A549 (cell line): ENCODE results near the gene CHRD. TPM values are rescaled to one million over a fixed set of nuclear protein-coding genes. Genes with fewer than 3 reads are reported as not detected.

Experiments
- ATAC-seq, 2 experiments: fragments of 200-7000 bp in 1 of 2; fragments of >200 bp in 1 of 2; cut with Nextera tagmentation in 1 of 2; cut with Tn5 transposase in 1 of 2; 3 replicates each; pipeline versions ENCODE4 v1.8.0 to v1.9.1; 2018 to 2020; ENCODE audit warnings: mild to moderate bottlenecking in 1 of 2, moderate library complexity in 1 of 2
- CTCF ChIA-PET: fragments of 300-600 bp; sonication (Branson Sonifier 250); formaldehyde crosslinking; extraction: SDS; loops from one replicate; lab custom pipeline; 2021; ENCODE audit warnings: antibody characterized with exemption, inconsistent platforms; lab: Yijun Ruan, JAX
- POLR2A ChIA-PET: fragments of 350-600 bp; formaldehyde crosslinking; extraction: SDS; loops from one replicate; lab custom pipeline; 2021; ENCODE audit warnings: antibody characterized with exemption, inconsistent platforms; lab: Yijun Ruan, JAX
- DNase-seq, 2 experiments: peaks; one replicate each; pipeline versions ENCODE4 v3.0.0 to v3.0.0-alpha.2; 2011 to 2016; ENCODE audit warnings: low read depth in 1 of 2, low spot score in 1 of 2
- FAIRE-seq: peaks from 2 replicates; lab custom pipeline; 2011; peaks lifted over from hg19 to GRCh38; lab: Jason Lieb, UNC
- H3K27ac ChIP-seq, 2 experiments: fragments of >200 bp; sonication (Bioruptor Twin); formaldehyde crosslinking; 3 replicates each; pipeline ENCODE4 v1.5.1; 2016 to 2017
- H3K4me1 ChIP-seq: fragments of >200 bp; sonication (Bioruptor Twin); formaldehyde crosslinking; 3 replicates; pipeline ENCODE4 v1.6.1; 2016
- H3K4me2 ChIP-seq: fragments of >200 bp; sonication (Bioruptor Twin); formaldehyde crosslinking; 3 replicates; pipeline ENCODE4 v1.6.1; 2016
- H3K4me3 ChIP-seq: fragments of >200 bp; sonication (Bioruptor Twin); formaldehyde crosslinking; 3 replicates; pipeline ENCODE4 v1.5.1; 2016
- H3K9me3 ChIP-seq: fragments of >200 bp; sonication (Bioruptor Twin); formaldehyde crosslinking; 3 replicates; pipeline ENCODE4 v1.6.1; 2016
- CBX2 ChIP-seq: fragments of 200-600 bp; sonication (generic); IDR thresholded peaks from 2 replicates; pipeline ENCODE4 v1.6.1; 2016; ENCODE audit warnings: low read depth, mild to moderate bottlenecking, borderline replicate concordance
- CEBPB ChIP-seq, 2 experiments: fragments of >200 bp in 1 of 2; sonication (Bioruptor Twin) in 1 of 2; formaldehyde crosslinking in 1 of 2; IDR thresholded peaks; 2 replicates each; pipeline ENCODE4 v1.6.1; 2012 to 2016
- CHD2 ChIP-seq: fragments of 150-350 bp; IDR thresholded peaks from 2 replicates; pipeline ENCODE4 v1.6.1; 2014; ENCODE audit warnings: low read length; ENCODE audit not compliant: partially characterized antibody
- E2F6 ChIP-seq: IDR thresholded peaks from 2 replicates; pipeline ENCODE4 v1.6.1; 2012; ENCODE audit warnings: low read depth, borderline replicate concordance
- EHF ChIP-seq: fragments of 250-450 bp; sonication (Bioruptor Pico); IDR thresholded peaks from 2 replicates; pipeline ENCODE4 v1.5.0; 2020; ENCODE audit warnings: mild to moderate bottlenecking
- EHMT2 ChIP-seq: fragments of 200-600 bp; sonication (generic); IDR thresholded peaks from 2 replicates; pipeline ENCODE4 v1.6.1; 2016; ENCODE audit warnings: antibody characterized with exemption, low read depth, mild to moderate bottlenecking, moderate library complexity
- ELK1 ChIP-seq: fragments of 150-350 bp; IDR thresholded peaks from 2 replicates; pipeline ENCODE4 v1.6.1; 2014; ENCODE audit warnings: low read depth, mild to moderate bottlenecking, low read length
- ESRRA ChIP-seq: fragments of 150-350 bp; IDR thresholded peaks from 2 replicates; pipeline ENCODE4 v1.6.1; 2014; ENCODE audit warnings: mild to moderate bottlenecking, low read length, borderline replicate concordance
- GATA3 ChIP-seq: IDR thresholded peaks from 2 replicates; pipeline ENCODE4 v1.6.1; 2012; ENCODE audit warnings: borderline replicate concordance
- HEYL ChIP-seq: fragments of 250-450 bp; sonication (Bioruptor Pico); IDR thresholded peaks from 2 replicates; pipeline ENCODE4 v1.8.0; 2021; ENCODE audit warnings: mild to moderate bottlenecking, moderate library complexity
- HOXA7 ChIP-seq: fragments of 250-450 bp; sonication (Bioruptor Pico); IDR thresholded peaks from 2 replicates; pipeline ENCODE4 v1.5.0; 2020; ENCODE audit warnings: mild to moderate bottlenecking, moderate library complexity
- JUN ChIP-seq, 2 experiments: fragments of >200 bp; sonication (Bioruptor Twin); formaldehyde crosslinking; IDR thresholded peaks; 2 replicates in 1 of 2; 3 replicates in 1 of 2; pipeline ENCODE4 v1.6.1; 2016 to 2017
- JUNB ChIP-seq: fragments of >200 bp; sonication (Bioruptor Twin); formaldehyde crosslinking; IDR thresholded peaks from 2 replicates; pipeline ENCODE4 v1.6.1; 2016
- MAFK ChIP-seq: fragments of 450-650 bp; IDR thresholded peaks from 2 replicates; pipeline ENCODE4 v1.6.1; 2014; ENCODE audit not compliant: partially characterized antibody
- MYC ChIP-seq: IDR thresholded peaks from 2 replicates; pipeline ENCODE4 v1.6.1; 2012; ENCODE audit warnings: mild to moderate bottlenecking, inconsistent platforms, low read length, improper control_type of control experiment, borderline replicate concordance
- NFE2L2 ChIP-seq: fragments of 150-350 bp; conservative IDR thresholded peaks from 2 replicates; pipeline ENCODE4 v1.6.1; 2014; ENCODE audit warnings: low read length
- NR3C1 ChIP-seq: fragments of >200 bp; sonication (Bioruptor Twin); formaldehyde crosslinking; IDR thresholded peaks from 3 replicates; pipeline ENCODE4 v1.6.1; 2017
- POLR2A ChIP-seq: IDR thresholded peaks from 2 replicates; pipeline ENCODE4 v1.6.1; 2012; ENCODE audit warnings: mild to moderate bottlenecking, low read length
- POLR2AphosphoS2 ChIP-seq: conservative IDR thresholded peaks from 2 replicates; pipeline ENCODE4 v1.6.1; 2012; ENCODE audit warnings: low read length, improper control_type of control experiment, inconsistent platforms
- RAD21 ChIP-seq, 2 experiments: fragments of >200 bp in 1 of 2; sonication (Bioruptor Twin) in 1 of 2; formaldehyde crosslinking in 1 of 2; IDR thresholded peaks in 1 of 2; conservative IDR thresholded peaks in 1 of 2; 2 replicates in 1 of 2; 3 replicates in 1 of 2; pipeline ENCODE4 v1.6.1; 2012 to 2018; ENCODE audit warnings: inconsistent platforms in 1 of 2
- TFCP2L1 ChIP-seq: fragments of 250-450 bp; sonication (Bioruptor Pico); IDR thresholded peaks from 2 replicates; pipeline ENCODE4 v1.5.0; 2021; ENCODE audit warnings: mild to moderate bottlenecking
- TP53 ChIP-seq: fragments of 250-450 bp; sonication (Bioruptor Pico); IDR thresholded peaks from 2 replicates; pipeline ENCODE4 v1.5.0; 2021; ENCODE audit warnings: mild to moderate bottlenecking, moderate library complexity
- ZNF302 ChIP-seq: fragments of 250-450 bp; sonication (Bioruptor Pico); IDR thresholded peaks from 2 replicates; pipeline ENCODE4 v1.9.0; 2021; ENCODE audit warnings: inconsistent platforms, mild to moderate bottlenecking, moderate library complexity
- WGBS: methylation state at CpG from one replicate; pipeline ENCODE4 v1.1.6; 2017; ENCODE audit errors: missing lambda C conversion rate; 5-methylcytosine and 5-hydroxymethylcytosine counted together
- polyA plus RNA-seq, 4 experiments: library from polyadenylated mRNA; depleted of rRNA in 3 of 4; stranded (reverse); fragments of >200 nt; fragmentation: RNase III in 1 of 4; extraction: RNeasy Plus Mini Kit Qiagen cat#74134 plus additional on column Dnase treatment in 1 of 4; gene quantifications; 2 replicates in 3 of 4; 3 replicates in 1 of 4; pipeline ENCODE4 v1.2.3, GENCODE V29; 2011 to 2017
- TF ChIP-seq, protein P1 (sequence below): fragments of 200-600 bp; sonication (generic); IDR thresholded peaks from 2 replicates; pipeline ENCODE4 v1.6.1; 2016; ENCODE audit warnings: antibody characterized with exemption, mild to moderate bottlenecking, moderate library complexity
- TF ChIP-seq, protein P2 (sequence below): fragments of 250-450 bp; sonication (Bioruptor Pico); IDR thresholded peaks from 2 replicates; pipeline ENCODE4 v1.5.0; 2020; ENCODE audit warnings: low read depth, mild to moderate bottlenecking, moderate library complexity
- TF ChIP-seq, protein P3 (sequence below): IDR thresholded peaks from 2 replicates; pipeline ENCODE4 v1.6.1; 2012

Gene CHRD
- polyA plus RNA-seq, 2 of the 4 experiments (the other 2 are of a cell fraction): 0.13 to 0.19 TPM

DNA sequence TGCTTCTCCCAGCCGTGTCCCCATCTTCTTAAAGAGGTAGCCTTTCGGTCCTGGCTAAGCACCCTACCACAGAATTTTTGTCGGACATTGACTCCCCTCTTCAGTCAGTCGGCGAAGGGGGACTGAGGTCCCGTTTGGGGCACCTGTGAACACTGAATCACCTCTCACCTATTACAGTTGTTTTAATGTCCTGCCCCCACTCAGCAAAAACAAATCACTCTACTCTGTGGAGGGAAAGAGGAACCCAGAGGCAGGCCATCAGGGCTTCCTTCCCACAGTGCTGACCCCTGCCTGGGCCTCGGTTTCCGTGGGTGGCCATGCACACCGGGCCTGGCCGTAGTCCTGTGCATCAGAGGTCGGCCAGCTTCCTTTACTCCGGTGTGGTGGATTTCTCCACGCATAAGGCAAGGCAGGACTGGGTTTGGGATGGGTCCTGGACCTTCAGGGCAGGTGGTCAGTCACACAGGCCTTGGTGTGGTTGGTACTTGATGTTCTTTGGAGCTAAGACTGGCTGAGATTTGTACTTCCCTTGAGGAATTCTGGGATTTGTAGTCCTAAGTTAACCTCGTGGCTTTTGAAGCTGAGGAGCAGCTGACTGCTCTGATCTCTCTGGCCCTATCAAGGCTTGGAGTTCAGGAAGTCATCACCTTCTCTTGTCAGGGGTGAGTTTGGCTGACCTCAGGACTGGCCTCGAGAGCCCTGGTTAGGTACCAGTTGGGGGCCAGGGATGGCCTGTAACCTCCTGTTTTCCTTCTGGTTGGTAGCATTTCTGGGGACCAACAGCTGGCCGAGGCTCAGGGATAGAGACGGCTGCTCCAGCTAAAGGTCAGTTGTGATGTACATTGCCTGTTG is 43.1 kb upstream of the CHRD start:
- POLR2A ChIA-PET: no interaction called here
- peaks cover 43% of the 10 kb centered on the region; the same call in 2 of the 3 replicates for H3K4me1 ChIP-seq

GRCh38 chr3:184337399-184337714 is 42.5 kb upstream of the CHRD start, which contains the start of gene FAM131A:
TSS of gene FAM131A (plus strand) at chr3:184337600. CDS start at chr3:184337631, 31 bp downstream.
- Histone ChIP-seq H3K4me3 (peak within 1 kb of the TSS; percentile 91), H3K27ac (peak within 1 kb of the TSS; percentile 94 to 97), H3K9me3 (no peaks in the 10 kb centered on the region), H3K4me1 (peaks cover 37% of the 10 kb centered on the region; the same call in 2 of the 3 replicates), H3K4me2 (peak within 1 kb of the TSS; percentile 96)
- FAIRE-seq (no peak), DNase-seq (no peak), ATAC-seq (no peak)
- 94% methylated on average over 6 of the region's 6 CpGs for WGBS
- CTCF ChIA-PET: interaction anchor here (1.0 to 2.6 kb wide), 5 partner anchors 12 to 32 kb away, joined by 3 to 9 read pairs (median 4); no protein-coding TSS in a partner anchor
- POLR2A ChIA-PET: no interaction called here
- TF ChIP-seq ESRRA (no peak), ZNF302 (no peak), NR3C1 (no peak), RAD21 (conservative IDR thresholded peaks at IDR 0.05 in 1 of 2, IDR thresholded peaks at IDR 0.05 in 1 of 2) (no peak), NFE2L2 (no peak), JUN (IDR thresholded peaks at IDR 0.05) (no peak), MAFK (no peak), E2F6 (no peak), TP53 (no peak)
- TF ChIP-seq, protein P1, sequence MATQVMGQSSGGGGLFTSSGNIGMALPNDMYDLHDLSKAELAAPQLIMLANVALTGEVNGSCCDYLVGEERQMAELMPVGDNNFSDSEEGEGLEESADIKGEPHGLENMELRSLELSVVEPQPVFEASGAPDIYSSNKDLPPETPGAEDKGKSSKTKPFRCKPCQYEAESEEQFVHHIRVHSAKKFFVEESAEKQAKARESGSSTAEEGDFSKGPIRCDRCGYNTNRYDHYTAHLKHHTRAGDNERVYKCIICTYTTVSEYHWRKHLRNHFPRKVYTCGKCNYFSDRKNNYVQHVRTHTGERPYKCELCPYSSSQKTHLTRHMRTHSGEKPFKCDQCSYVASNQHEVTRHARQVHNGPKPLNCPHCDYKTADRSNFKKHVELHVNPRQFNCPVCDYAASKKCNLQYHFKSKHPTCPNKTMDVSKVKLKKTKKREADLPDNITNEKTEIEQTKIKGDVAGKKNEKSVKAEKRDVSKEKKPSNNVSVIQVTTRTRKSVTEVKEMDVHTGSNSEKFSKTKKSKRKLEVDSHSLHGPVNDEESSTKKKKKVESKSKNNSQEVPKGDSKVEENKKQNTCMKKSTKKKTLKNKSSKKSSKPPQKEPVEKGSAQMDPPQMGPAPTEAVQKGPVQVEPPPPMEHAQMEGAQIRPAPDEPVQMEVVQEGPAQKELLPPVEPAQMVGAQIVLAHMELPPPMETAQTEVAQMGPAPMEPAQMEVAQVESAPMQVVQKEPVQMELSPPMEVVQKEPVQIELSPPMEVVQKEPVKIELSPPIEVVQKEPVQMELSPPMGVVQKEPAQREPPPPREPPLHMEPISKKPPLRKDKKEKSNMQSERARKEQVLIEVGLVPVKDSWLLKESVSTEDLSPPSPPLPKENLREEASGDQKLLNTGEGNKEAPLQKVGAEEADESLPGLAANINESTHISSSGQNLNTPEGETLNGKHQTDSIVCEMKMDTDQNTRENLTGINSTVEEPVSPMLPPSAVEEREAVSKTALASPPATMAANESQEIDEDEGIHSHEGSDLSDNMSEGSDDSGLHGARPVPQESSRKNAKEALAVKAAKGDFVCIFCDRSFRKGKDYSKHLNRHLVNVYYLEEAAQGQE: no peak

More for the DNA sequence above, 43.1 kb upstream of the CHRD start:
- H3K4me3 ChIP-seq: peak overlapping the region; percentile 91
- FAIRE-seq: no peak
- CTCF ChIA-PET: interaction anchor here (1.0 to 2.6 kb wide), 4 partner anchors 12 to 31 kb away, joined by 3 to 9 read pairs (median 6); no protein-coding TSS in a partner anchor
- peak in 1 of 2 experiments; percentile 56 for DNase-seq
- ATAC-seq: peak; percentile 7 to 43; a peak in 4 of 6 replicates
- peak overlapping the region; percentile 96 for H3K4me2 ChIP-seq
- no peaks in the 10 kb centered on the region for H3K9me3 ChIP-seq
- whole genome bisulfite sequencing: 51% methylated on average over 11 of the region's 17 CpGs
- TF ChIP-seq MYC: no peak
- no peak for TF ChIP-seq HEYL (CRISPR knock-in tag)
- TF ChIP-seq EHF (CRISPR knock-in tag): no peak
- TF ChIP-seq JUNB: no peak
- TF ChIP-seq, protein P1: no peak
- no peak for TF ChIP-seq CHD2
- TF ChIP-seq CEBPB (IDR thresholded peaks at IDR 0.05): no peak
- TF ChIP-seq ELK1: no peak
- TF ChIP-seq, protein P2, sequence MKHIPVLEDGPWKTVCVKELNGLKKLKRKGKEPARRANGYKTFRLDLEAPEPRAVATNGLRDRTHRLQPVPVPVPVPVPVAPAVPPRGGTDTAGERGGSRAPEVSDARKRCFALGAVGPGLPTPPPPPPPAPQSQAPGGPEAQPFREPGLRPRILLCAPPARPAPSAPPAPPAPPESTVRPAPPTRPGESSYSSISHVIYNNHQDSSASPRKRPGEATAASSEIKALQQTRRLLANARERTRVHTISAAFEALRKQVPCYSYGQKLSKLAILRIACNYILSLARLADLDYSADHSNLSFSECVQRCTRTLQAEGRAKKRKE (CRISPR knock-in tag): no peak
- TF ChIP-seq CBX2: no peak
- TF ChIP-seq EHMT2: no peak
- TF ChIP-seq, protein P3, sequence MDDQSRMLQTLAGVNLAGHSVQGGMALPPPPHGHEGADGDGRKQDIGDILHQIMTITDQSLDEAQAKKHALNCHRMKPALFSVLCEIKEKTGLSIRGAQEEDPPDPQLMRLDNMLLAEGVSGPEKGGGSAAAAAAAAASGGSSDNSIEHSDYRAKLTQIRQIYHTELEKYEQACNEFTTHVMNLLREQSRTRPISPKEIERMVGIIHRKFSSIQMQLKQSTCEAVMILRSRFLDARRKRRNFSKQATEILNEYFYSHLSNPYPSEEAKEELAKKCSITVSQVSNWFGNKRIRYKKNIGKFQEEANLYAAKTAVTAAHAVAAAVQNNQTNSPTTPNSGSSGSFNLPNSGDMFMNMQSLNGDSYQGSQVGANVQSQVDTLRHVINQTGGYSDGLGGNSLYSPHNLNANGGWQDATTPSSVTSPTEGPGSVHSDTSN: no peak
- no peak for TF ChIP-seq POLR2AphosphoS2
- no peak for TF ChIP-seq POLR2A
- TF ChIP-seq RAD21 (conservative IDR thresholded peaks at IDR 0.05 in 1 of 2, IDR thresholded peaks at IDR 0.05 in 1 of 2): no peak
- TF ChIP-seq TFCP2L1 (CRISPR knock-in tag): no peak
- TF ChIP-seq HOXA7 (CRISPR knock-in tag): no peak
- TF ChIP-seq JUN (IDR thresholded peaks at IDR 0.05): no peak
- TF ChIP-seq GATA3: no peak
- peak overlapping the region; percentile 94 to 97 for H3K27ac ChIP-seq
